COLO668 (cell line): ENCODE results near the gene OPRD1.
"Not testable (repeated sequence)": the region's sequence is repeated elsewhere in the genome, so short reads cannot be mapped to it uniquely, and the experiment has no call there.

Experiments used
- DNase-seq: peaks from one replicate; lab custom pipeline; 2025; ENCODE audit not compliant: unreplicated experiment; lab: John Stamatoyannopoulos, UW

OPRD1 gene

GRCh38 chr1:28811766-28812668, at the start of gene OPRD1:
Gene OPRD1 (plus strand): TSS chr1:28812170. CDS start chr1:28812384, 214 bp downstream.
- peak; percentile 89 for DNase-seq

GRCh38 chr1:28766532-28767183, 45.3 kb upstream of the OPRD1 start:
- DNase-seq: no peak

- no peak for DNase-seq
Observed at GRCh38 chr1:28770601-28771165, 41.3 kb upstream of the OPRD1 start.

- not testable (repeated sequence) for DNase-seq
Observed at GRCh38 chr1:28771921-28772320, 40.0 kb upstream of the OPRD1 start.

- no peak for DNase-seq
Observed at GRCh38 chr1:28773105-28773504, 38.9 kb upstream of the OPRD1 start.

- DNase-seq: peak; percentile 91
Observed at GRCh38 chr1:28775121-28775942, 36.6 kb upstream of the OPRD1 start.

GRCh38 chr1:28776341-28776740, 35.6 kb upstream of the OPRD1 start:
- DNase-seq: no peak

- DNase-seq: no peak
Observed at GRCh38 chr1:28778021-28778420, 33.9 kb upstream of the OPRD1 start.

GRCh38 chr1:28779751-28780408, 32.1 kb upstream of the OPRD1 start:
- DNase-seq: no peak

GRCh38 chr1:28781305-28781704, 30.7 kb upstream of the OPRD1 start:
- no peak for DNase-seq

- DNase-seq: no peak
Observed at GRCh38 chr1:28782011-28782410, 30.0 kb upstream of the OPRD1 start.

GRCh38 chr1:28783363-28783762, 28.6 kb upstream of the OPRD1 start:
- DNase-seq: no peak

GRCh38 chr1:28789412-28789811, 22.6 kb upstream of the OPRD1 start:
- no peak for DNase-seq

- no peak for DNase-seq
Observed at GRCh38 chr1:28789816-28790215, 22.2 kb upstream of the OPRD1 start.

GRCh38 chr1:28790377-28791035, 21.5 kb upstream of the OPRD1 start:
- DNase-seq: no peak

- DNase-seq: not testable (repeated sequence)
Observed at GRCh38 chr1:28791929-28792328, 20.0 kb upstream of the OPRD1 start.

GRCh38 chr1:28792644-28793121, 19.3 kb upstream of the OPRD1 start:
- DNase-seq: no peak

- not testable (repeated sequence) for DNase-seq
Observed at GRCh38 chr1:28794582-28794981, 17.4 kb upstream of the OPRD1 start.

GRCh38 chr1:28796352-28797211, 15.4 kb upstream of the OPRD1 start:
- peak; percentile 36 for DNase-seq
